NCI-H446 (cell line): ENCODE measurements around the gene SP100.
"Not testable (repeated sequence)": the region's sequence is repeated elsewhere in the genome, so short reads cannot be mapped to it uniquely, and the experiment has no call there.

Experiments used
- DNase-seq, 2 experiments: peaks; one replicate each; lab custom pipeline; 2025; lab: John Stamatoyannopoulos, UW

SP100 gene

DNA sequence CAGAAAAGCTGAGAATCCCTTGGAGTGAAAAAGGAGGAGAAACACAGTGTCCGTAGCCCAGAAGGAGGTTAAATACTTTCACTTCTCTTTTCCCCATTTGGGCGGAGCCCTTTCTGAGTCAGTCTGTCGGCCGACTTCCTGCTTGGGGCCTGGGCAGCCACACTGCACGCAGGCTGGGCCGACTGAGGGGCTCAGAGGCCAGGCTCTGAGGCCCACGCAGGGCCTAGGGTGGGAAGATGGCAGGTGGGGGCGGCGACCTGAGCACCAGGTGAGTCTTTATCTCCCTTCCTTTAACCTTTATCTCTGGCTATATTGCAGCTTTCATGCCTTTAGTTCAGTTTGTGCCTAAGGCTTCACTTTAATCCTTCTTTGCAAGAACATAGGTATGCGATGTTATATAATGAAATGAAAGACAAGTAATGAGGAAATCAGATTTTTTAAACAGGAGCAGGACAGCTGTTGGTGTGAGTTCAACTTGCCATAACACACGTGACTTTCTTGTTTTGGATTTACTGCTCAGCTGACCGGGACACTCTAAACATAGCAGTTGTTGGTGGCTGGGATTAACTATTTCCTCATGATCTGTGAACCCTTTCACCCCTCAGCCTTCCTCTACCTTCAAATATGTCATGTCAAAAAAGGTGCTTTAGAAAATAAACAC is at the start of gene SP100:
SP100 (plus strand) TSS at position 141 of the 661 bp plus-strand sequence; CDS start at position 237, 96 bp downstream.
- no peak for DNase-seq

DNA sequence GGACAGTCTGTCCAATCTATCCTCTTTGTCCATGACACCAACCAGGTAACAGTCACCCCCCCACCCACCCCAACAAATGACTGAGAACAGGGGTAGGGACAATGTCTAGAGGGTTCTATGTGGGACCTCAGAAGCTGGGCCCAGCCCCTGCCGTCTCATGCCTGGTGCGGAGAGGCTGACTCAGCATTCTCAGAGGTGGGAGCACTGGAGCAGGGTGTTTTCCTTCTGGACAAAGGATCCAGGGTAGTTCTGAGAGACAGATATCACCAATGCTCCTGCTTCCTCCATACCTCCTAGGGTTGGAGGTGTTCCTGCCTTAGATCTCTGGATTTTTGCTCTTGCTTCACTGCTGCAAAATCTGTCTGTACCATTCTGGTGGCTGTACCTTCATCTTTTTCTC is 33.9 kb upstream of the SP100 start:
- DNase-seq = no peak

DNA sequence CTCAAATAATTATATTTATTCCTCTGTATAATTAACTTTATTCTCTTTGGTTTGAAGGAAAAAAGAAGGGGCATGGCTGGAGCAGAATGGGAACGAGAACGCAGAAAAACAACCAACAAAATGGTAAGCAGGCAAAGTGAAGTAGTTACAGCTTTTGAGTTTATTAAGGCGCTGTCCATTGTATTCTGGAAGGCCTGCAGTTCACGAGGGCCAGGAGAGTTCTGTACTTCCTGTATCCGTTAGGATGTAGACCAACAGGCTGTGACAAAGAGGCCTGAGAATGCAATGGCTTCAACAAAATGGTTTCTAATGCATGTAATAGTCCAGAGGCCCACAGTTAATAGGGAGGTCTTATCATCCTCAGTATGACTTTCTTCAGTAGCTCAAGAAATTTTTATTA is 32.5 kb upstream of the SP100 start:
- no peak for DNase-seq

DNA sequence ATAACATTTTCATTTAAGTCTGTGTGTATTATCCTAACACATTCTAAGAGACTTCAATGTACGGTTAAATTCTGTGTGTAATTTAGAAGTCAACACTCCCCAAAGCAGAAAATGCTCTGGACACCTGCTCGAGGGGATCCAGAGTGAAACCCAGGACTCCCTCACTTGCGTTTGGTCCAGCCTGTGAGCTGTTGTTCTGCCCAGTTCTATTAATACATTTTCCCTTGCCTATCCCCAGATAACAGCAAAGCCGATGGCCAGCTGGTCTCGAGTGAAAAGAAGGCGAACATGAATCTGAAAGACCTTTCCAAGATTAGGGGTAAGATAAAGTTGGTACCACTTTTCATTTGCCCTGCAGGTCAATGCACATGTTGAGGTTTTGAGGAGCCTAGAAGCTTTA is 31.0 kb upstream of the SP100 start:
- DNase-seq = no peak

DNA sequence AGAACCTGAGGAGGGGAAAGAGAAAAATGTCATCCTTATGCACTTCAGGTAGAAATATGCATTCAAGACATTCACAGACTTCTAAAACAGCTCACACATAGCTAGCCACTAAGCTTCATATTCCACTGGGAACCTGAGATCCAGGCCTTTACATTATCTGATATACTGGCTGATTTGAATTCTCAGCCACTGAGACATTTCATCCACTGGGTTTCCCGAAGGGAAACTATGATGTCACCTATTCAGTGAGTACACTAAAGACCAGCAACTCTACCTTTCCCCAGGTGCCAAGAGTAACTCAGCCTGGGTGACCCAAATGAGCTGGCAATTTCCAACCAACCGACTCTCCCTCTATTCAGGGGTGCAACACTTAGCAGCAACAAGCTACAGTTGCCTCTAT is 21.7 kb upstream of the SP100 start:
- DNase-seq = no peak

DNA sequence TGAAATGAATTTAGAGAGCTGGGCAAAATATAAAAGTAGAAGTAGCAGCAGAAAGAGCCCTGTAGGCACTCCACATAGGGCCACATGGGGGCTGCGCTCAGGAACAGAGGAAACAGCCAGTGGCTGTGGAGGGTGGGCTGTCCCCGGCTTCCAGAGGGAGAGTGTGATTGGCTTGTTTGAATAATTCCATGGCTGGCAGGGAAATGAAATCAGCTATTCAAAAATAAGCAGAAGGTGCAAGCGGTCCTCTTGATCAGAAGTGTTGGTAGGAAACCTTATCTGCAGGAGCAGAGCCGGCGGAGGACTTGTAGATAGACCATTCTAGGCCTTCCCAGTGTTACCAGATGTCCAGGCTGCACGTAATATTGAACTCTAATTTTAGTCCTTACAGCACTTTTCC is 17.3 kb upstream of the SP100 start:
- DNase-seq = not testable (repeated sequence)

DNA sequence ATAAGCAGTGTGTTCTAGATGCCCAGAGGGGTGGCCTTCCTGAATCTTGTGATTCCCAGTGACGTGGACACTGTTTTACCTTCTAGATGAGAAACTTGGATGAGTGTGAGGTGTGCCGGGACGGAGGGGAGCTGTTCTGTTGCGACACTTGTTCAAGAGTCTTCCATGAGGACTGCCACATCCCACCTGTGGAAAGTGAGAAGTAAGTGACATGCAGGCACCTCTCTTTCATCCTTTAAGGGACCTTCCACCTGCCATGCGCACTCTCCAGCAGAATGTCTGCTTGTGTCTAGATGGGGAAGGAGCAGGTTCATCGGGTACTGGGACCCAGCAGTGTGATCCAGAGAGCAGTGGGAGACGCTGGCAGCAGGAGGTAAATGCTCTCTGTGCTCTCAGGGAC is 16.0 kb upstream of the SP100 start:
- no peak for DNase-seq

DNA sequence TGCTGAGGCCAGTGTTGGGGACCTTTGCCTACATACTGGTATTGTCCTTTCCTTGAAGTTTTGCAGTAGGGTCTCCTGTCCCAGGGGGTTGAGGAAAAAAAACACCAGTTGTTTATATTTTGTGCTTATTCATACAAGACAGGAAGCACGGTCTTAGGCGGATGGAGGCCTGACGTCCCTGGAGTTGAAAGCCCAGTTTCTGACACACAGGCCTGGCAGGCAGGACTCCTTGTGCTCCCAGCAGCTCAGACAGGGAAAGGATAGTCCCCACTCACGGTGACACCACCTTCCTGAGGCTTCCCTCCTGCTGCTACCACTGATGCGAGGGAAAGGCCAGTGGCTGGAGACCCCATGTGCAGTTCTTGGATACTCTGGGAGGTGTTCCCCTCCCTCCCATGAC is 15.5 kb upstream of the SP100 start:
- no peak for DNase-seq

DNA sequence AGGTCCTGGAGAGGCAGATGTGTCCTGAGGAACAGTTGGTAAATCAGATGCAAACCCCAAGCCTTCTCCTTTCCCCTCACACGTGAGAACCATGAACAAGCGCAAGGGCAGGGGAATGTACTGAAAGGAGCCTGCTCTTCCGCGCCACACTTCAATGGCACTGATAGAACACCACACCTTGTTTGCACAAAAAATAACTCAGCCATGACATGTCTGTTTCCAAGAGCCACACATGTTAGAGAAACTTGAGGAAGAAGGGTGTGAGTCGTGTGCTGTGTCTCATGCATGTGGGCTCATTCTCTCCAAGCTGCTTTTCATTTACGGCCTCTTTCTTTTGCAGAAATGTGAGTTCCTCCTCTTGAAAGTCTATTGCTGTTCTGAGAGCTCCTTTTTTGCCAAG is 15.0 kb upstream of the SP100 start:
- DNase-seq = not testable (repeated sequence)

DNA sequence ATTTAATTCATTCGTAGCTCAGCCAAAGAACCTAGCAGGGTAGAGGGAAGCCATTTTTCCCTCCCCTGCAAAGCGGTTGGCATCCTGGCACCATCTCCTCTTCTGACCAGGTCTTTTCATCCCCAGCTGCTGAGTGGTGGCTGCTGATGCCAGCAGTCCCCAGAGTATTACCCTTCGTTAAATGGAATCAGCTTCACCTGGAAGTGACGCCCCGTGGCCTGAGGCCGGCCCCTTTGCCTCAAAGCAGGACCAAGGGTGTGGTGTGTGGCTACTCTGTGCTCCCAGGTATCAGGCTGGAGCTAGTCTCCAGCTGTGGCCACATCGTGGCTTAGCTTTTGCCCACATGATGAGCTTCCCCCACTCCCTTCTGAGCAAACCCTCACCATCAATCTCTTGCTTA is 12.3 kb upstream of the SP100 start:
- DNase-seq = no peak

DNA sequence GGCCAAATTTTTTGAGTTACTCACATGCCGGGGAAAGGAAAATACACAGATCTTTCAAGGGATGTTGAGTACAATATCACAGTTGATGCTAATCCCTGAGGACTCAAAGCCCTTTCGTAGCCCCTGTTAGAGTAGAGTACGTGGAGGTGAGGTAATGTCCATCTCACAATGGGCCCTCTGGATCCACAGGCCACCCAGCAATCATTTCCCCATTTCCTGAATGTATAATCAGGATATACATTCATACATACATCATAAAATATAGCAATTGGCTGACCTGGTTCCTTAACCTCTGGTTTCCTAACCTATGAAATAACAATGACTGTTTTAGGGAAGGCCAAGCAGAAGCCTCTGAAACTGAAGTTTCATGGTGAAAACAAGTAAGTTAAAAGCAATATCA is 10.2 kb upstream of the SP100 start:
- no peak for DNase-seq

DNA sequence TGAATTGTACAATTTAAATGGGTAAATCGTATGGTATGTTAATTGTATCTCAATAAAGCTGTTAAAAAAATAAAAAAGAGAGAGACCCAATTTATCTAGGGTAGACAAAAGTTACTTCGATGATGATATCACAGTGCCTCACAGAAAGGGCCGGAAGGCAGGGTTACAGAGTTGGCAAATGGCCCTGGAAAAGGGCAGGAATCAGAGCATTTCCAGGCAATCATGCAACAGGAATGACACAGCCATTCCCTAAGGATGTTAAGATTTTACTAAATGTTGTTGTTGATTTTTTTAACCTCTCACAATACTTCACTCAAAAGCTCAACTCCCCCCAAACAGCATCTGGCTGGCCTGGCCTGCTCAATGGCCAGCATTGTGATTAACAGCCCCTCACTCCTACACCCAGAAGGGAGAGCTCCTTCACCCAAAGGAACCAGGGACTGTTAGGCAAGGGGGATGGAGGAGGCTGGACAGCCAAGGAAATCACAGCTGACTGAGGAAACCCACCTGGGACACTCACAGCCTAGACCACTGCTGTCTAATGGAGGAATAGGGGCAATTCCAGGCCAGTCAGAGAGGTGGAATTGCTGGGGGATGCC is 7.7 kb upstream of the SP100 start:
- DNase-seq = no peak

DNA sequence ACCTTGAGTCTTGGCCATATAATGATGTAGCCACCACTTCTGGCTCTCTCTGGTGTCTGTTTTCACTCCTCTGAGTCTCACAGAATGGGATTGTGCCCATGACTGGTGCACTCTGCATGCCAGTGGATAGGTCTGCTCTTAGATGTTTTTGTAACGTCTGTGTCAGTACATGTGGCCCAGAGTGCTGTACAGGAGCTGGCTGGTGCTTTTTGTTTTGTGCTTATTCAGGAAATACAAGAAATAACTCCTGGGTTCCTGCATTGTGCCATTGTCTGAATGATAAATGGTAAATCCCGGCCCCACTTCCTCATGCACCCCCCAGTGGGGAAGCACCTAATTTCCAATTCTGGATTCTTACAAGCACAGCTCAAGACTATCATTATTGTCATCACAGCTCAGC is 6.7 kb upstream of the SP100 start:
- DNase-seq = not testable (repeated sequence)

DNA sequence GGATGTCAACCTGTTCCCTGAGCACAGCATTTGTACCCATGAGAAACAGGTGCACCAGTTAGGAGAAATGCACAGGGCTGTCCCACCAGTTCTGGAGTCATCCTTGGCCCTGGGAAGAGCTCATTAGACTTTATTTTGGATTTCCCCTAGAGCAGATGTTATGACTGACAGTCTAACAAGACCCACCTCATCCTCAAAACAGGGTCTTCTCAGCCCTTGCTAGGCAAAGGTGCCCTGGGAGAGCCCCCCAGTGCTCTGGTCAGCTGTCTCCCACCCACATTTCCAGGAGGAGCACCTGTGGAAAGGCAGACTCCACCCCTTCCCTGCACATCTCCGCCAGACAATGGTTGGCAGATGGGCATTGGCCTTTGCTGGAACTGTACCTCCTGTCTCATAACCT is 5.7 kb upstream of the SP100 start:
- DNase-seq = no peak

DNA sequence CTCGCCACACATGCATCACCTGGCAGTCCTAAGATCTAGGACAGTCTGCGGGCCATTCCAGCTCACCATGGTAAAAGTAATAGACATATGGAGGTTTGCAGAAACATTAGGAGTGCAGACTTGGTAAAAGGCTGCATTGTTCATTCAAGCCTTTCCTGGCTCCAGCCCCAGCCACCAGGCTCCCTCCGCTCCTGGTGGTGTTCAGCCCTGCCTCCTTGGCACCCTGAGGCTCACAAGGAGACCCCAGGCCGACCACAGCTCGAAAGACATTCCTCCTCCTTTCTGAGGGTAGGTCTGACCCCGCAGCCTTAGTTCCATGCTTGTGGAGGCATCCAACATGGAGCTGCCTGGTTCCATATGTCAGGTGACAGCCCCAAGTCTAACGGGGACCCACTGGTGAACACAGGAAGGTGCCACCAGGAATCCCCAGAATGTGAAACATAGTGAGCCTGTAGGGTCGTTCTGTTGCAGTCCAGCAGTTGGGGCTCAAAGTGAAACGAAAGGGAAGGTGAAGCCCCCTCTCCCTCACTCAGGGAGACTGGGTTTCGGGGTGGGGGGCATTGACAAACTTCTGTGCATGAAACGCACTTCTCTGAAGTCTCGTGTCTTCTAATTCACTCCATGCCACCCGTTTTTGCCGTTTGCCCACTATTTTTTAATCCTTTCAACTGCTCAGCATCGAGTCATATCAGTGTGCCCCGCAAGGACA is 5.0 kb upstream of the SP100 start:
- DNase-seq = no peak

DNA sequence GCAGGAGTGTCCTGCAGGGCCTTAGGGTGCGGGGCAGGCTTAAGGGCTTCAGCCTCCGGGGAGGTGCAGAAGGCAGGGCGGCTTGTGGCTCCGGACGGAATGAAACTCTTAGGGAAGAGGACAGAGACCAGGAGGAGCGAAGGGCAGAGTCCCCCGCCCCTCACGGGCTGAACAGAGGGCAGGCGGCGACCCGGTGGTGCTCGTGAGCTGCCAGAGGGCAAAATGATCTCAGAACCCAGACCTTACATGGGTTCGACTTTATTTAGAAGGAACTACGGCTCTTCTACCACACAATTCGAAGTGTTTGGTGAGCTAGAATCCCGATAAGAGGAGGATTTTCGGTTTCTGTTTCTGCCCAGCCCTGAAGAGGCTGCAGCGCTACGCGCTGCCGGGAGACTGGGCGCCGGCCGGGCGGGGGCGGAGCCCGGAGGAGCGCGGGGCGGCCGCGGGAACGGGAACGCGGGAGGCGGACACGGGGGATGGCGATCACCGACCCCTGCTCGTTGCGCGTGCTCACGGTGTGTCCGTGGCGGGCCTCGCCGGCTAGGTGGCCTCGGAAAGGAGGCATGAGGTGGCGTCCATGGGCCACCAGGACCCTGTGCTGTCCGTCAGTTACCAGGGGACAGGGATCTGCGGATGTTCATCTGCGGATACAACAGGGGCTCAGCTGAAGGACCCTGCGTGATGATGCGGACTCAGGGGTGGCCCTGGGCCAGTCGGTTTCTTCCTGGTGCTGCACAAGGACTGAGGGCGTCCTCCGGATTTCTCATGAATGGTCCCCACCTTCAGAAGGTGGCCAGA is 4.2 kb upstream of the SP100 start:
- no peak for DNase-seq

DNA sequence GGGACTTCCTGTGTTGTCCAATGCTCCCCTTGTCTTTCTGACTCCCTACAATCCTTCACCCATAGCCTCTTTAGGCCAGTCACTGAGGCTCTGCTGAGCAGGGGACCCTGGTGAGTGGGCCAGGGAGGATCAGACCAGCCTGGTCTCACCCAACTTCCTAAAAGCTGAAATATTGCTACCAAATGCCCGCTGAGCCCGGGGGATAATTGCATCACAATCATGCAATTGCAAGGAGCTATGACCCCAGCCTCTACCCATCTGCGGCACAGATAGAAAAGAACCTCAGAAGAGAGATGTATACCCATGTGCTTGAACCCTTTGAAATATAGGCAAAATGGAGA is 3.7 kb upstream of the SP100 start:
- DNase-seq = no peak

DNA sequence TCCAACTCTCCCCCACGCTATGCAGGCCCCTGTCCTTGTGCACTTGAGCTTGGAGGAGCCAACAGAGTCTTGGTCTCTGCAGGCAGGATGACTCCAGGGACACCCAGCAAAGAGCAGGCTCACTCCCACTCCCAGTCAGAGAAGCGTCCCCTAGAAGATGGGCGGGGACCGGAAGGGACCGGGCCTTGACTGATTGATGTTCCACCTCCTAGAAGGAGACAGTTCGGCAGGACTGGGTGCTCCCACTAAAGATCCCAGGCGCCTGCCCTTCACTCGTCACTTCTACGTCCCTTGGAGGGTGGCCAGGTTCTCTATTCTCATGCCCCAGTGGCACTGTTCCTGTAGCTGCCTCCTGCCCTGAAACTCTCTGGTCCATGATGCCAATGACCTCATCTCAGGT is 3.2 kb upstream of the SP100 start:
- DNase-seq = no peak

DNA sequence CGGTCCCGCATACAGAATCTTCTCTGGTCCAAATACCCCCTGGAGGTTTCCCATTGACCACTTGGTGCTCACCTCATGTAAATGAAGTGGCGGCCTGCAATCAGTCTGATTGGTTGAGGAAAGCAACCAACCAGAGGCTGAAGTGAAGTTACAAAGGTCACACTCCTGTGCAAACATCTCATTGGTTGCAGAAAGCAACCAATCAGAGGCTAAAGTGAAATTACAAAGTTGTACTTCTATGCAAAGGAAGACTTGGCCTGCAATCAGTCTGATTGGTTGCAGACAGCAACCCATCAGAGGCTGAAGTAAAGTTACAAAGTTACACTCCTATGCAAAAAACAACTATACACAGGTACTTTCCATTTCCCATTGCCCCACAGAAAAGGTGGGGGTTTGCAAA is 2.5 kb upstream of the SP100 start:
- DNase-seq = no peak

DNA sequence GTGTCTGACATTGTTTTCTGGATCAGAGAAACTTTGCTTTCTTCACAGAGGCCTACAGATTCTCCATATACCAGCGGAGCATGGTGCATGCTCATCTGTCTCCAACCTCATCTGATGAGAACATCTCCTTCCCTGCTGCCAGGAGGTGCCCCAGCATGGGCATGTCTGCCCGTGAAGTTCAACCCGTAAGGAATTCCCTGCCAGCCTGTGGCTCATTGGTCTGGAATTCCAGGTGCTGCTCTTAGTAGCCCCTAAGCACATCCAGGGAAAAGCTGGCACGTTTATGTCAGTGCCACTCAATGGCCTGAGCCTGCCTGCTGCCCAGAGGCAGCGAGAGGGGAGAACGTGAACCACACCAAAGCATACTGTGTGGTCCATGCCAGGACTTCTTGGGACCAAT is 1.7 kb upstream of the SP100 start:
- no peak for DNase-seq

DNA sequence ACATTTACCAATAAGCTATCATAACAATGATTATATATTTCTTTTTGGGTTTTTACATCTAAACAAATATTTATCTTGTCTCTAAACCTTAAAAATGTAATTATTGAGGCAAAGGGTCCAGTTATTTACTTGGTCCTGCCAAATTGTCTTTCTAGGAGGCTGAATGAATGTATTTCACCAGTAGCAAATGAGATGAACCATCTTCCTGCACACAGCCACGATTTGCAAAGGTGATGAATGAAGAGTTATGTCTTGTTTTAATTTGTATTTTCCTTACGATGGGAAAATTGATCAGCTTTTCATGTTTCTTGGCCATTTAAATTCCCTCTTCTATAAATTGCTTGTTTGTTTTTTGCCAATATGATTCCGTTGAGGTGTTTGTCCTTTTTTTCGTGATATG is 1.4 kb downstream of the SP100 start:
- DNase-seq = no peak

DNA sequence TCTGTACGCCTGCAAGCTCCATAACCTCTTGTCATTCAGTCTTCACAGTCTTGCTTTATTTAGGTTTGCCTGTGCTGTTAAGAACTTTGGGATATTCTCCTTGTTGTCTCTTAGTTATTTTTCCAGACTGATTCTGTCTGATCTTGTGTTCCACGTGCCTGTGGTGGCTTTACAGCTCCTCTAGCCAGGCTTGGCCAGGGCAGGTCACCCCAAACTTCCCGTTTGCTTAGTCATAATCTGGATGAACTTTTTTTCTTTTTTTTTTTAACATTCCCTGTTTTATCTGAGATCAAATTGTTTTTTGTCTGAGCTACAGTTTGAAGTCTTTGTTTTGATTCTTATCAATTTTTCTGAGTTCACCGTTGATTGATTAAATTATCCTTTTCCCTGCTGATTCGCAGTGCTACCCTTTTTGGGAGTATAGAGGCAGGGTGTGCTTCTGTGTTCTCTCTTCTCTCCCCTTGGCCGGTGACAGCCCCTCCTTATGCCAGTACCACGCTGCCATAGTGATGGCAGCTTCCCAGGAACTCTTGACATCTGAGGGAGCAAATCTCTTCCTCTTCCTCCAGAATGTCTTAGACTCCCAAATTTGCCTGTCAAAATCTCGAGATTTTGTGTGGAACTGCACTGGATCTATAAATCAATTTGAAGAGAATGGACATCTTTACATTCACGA is 2.5 kb downstream of the SP100 start:
- no peak for DNase-seq
